ENCODE data around the gene ADAMTSL2. TPM values are rescaled to one million over a fixed set of nuclear protein-coding genes. Genes with fewer than 3 reads are reported as not detected.

Gene ADAMTSL2
- total RNA-seq, 3 donors from 2014 or later (not counting 1 experiment from before 2014, with no cell fraction given), result not detected

DNA sequence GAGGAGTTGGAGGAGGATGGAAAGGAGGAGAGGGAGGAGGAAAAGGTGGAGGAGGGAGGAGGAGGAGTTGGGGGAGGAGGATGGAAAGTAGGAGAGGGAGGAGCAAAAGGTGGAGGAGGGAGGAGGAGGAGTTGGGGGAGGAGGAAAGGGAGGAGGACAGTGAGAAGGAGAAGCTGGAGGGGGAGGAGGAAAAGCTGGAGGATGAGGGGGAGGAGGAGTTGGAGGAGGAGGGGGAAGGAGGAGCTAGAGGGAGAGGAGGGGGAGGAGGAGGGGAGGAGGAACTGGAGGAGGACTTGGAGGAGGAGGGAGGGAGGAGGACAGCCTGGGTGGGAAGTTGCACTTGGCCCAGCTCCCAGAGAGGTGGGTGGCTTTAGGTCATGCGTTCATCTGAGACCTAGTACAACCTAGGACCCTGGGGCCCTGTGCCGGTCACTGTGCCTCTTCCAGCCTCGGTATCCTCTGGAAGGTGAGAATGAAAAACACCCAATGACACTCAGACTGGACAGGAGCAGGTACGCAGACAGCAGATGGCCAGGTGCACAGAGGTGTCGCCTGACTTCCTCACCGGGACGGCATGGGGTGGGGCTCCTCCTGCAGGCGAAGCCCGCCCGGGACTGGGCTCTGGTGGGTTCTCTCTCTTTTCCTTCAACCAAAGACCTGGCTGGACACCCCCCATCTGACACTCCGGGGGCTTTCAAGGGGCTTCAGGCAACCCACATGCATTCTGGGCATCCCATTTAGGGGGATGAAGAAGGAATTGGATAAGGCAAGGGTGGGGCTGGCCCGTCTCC is 43.4 kb upstream of the ADAMTSL2 start:
- no peaks in the 10 kb centered on the region for H3K9me3 Mint-ChIP-seq

DNA sequence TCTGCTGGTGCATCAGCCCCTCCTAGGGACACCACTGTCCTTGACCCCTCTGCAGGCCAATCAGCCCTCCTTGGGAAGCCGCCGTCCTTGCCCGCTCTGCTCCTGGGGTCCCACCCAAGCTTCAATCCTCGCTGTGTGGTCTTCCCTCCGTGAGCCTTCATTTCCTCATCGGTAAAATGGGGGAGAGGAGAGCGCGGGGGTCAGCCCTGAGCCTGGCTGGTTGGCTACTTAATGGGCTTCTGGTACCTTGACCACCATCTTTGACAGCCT is 42.9 kb upstream of the ADAMTSL2 start:
- peaks cover 0 to 3% of the 10 kb centered on the region in 2 donors for H3K27me3 Mint-ChIP-seq (ENCODE audit: low read depth in 2 of 2)
- intact Hi-C loops (cut with micrococcal nuclease), result no loop called here
- H3K4me1 Mint-ChIP-seq, result no peaks in the 10 kb centered on the region
- no peaks in the 10 kb centered on the region for H3K9me3 Mint-ChIP-seq
- 98% methylated on average over 8 of the region's 8 CpGs for WGBS (ENCODE audit: insufficient coverage)
- TF ChIP-seq, protein P1, sequence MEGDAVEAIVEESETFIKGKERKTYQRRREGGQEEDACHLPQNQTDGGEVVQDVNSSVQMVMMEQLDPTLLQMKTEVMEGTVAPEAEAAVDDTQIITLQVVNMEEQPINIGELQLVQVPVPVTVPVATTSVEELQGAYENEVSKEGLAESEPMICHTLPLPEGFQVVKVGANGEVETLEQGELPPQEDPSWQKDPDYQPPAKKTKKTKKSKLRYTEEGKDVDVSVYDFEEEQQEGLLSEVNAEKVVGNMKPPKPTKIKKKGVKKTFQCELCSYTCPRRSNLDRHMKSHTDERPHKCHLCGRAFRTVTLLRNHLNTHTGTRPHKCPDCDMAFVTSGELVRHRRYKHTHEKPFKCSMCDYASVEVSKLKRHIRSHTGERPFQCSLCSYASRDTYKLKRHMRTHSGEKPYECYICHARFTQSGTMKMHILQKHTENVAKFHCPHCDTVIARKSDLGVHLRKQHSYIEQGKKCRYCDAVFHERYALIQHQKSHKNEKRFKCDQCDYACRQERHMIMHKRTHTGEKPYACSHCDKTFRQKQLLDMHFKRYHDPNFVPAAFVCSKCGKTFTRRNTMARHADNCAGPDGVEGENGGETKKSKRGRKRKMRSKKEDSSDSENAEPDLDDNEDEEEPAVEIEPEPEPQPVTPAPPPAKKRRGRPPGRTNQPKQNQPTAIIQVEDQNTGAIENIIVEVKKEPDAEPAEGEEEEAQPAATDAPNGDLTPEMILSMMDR (IDR thresholded peaks at IDR 0.05), result no peak
- no peaks in the 10 kb centered on the region for H3K36me3 Mint-ChIP-seq
- no peak overlapping the region for H3K4me3 ChIP-seq (ENCODE audit: low read length)
- no peaks in the 10 kb centered on the region for H3K4me1 ChIP-seq (ENCODE audit: control insufficient read depth, insufficient read depth, low read length)
- no peak for ATAC-seq
- H3K27ac ChIP-seq (ENCODE audit: low read length), result no peak overlapping the region
- no peak overlapping the region for H3K4me3 Mint-ChIP-seq
- no peaks in the 10 kb centered on the region for H3K36me3 ChIP-seq (ENCODE audit: control insufficient read depth, insufficient read depth, low read length)
- no peak overlapping the region for H3K27ac Mint-ChIP-seq
- no peaks in the 10 kb centered on the region for H3K9me3 ChIP-seq (ENCODE audit: control insufficient read depth, insufficient read depth, low read length)
- no peaks in the 10 kb centered on the region for H3K27me3 ChIP-seq (ENCODE audit: control insufficient read depth, insufficient read depth, low read length)
- no peak for DNase-seq

More for the DNA sequence above, 43.4 kb upstream of the ADAMTSL2 start:
- Histone ChIP-seq H3K36me3 (ENCODE audit: control insufficient read depth, insufficient read depth, low read length) (no peaks in the 10 kb centered on the region), H3K4me3 (ENCODE audit: low read length) (no peak overlapping the region), H3K27ac (ENCODE audit: low read length) (no peak overlapping the region), H3K27me3 (ENCODE audit: control insufficient read depth, insufficient read depth, low read length) (no peaks in the 10 kb centered on the region), H3K9me3 (ENCODE audit: control insufficient read depth, insufficient read depth, low read length) (no peaks in the 10 kb centered on the region), H3K4me1 (ENCODE audit: control insufficient read depth, insufficient read depth, low read length) (peaks cover 3% of the 10 kb centered on the region)
- DNase-seq (no peak), ATAC-seq (no peak)
- TF ChIP-seq, protein P1 (IDR thresholded peaks at IDR 0.05), result no peak
- H3K4me3 Mint-ChIP-seq, result no peak overlapping the region
- H3K27me3 Mint-ChIP-seq (ENCODE audit: low read depth in 2 of 2), result peaks cover 0 to 3% of the 10 kb centered on the region in 2 donors
- intact Hi-C loops (cut with micrococcal nuclease), result no loop called here
- H3K27ac Mint-ChIP-seq, result no peak overlapping the region
- WGBS (ENCODE audit: insufficient coverage), result 84% methylated on average over 11 of the region's 12 CpGs
- no peaks in the 10 kb centered on the region for H3K36me3 Mint-ChIP-seq
- H3K4me1 Mint-ChIP-seq, result peaks cover 0 to 3% of the 10 kb centered on the region in 2 donors

DNA sequence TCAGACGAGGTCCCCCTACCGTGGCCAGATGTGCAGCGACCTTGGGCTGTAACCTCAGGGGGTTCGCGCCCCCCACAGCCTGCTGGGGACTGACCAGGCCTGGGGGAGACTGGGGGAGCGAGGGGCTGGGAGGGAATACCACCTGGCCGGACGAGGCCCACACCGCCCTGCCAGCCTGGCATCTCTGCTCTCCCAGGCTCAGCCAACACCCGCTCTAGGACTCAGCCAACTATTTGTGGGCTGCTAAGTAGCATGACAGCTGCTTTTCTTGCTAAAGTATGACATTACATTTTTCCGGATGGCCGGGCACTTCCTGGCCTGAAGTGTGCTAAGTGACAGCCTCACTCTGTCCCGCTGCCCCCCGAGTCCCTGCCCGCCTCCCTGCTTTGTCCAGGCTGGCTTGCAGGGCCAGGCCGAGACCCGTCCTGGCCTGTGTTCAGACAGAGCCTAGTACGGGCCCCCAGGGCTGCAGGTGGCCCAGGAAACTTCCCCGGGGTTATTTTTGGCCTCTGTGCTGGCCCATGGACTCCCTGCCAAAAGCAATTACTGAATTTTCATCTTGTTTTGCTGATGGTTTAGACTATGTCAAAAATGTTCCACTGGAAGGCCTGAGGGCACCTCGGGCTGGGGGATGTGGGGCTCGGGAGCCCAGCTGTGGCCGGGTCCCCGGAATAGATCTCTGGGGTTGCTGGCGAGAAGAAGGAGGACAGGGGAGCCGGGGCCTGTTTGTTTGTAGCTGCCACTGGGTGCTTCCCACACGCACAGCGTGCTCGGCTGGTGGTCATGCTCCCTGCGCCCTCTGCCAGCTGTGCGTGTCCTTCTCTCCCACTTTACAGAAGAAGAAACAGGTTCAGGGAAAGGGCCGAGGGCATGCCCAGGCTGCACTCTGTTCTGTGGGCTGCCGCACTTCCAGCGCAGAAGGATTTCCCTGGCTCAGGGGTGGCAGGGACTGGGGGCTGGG is 42.2 kb upstream of the ADAMTSL2 start:
- Mint-ChIP-seq H3K36me3 (no peaks in the 10 kb centered on the region), H3K27ac (no peak overlapping the region), H3K4me1 (no peaks in the 10 kb centered on the region), H3K4me3 (no peak overlapping the region), H3K9me3 (no peaks in the 10 kb centered on the region), H3K27me3 (ENCODE audit: low read depth in 2 of 2) (peaks cover 0 to 3% of the 10 kb centered on the region in 2 donors)
- TF ChIP-seq, protein P1 (IDR thresholded peaks at IDR 0.05), result no peak
- ATAC-seq (no peak), DNase-seq (no peak)
- Histone ChIP-seq H3K36me3 (ENCODE audit: control insufficient read depth, insufficient read depth, low read length) (no peaks in the 10 kb centered on the region), H3K27me3 (ENCODE audit: control insufficient read depth, insufficient read depth, low read length) (no peaks in the 10 kb centered on the region), H3K4me3 (ENCODE audit: low read length) (no peak overlapping the region), H3K9me3 (ENCODE audit: control insufficient read depth, insufficient read depth, low read length) (no peaks in the 10 kb centered on the region), H3K27ac (ENCODE audit: low read length) (no peak overlapping the region), H3K4me1 (ENCODE audit: control insufficient read depth, insufficient read depth, low read length) (no peaks in the 10 kb centered on the region)
- 84% methylated on average over 33 of the region's 33 CpGs for WGBS (ENCODE audit: insufficient coverage)
- intact Hi-C loops (cut with micrococcal nuclease), result no loop called here

All from natural killer cell (primary cell).